ENCODE data around the gene CPEB3.
A peak's percentile ranks its signal among the peaks of the same experiment; 100 is the strongest.
"Not testable (repeated sequence)": the region's sequence is repeated elsewhere in the genome, so short reads cannot be mapped to it uniquely, and the experiment has no call there.

The CPEB3 gene

GRCh38 chr10:92290837-92291615 is at the start of gene CPEB3, which contains the start of gene MARCHF5:
CPEB3 (minus strand) TSS chr10:92291078; CDS start chr10:92240350, 50,728 bp downstream.
MARCHF5 (plus strand) TSS chr10:92291167; CDS start chr10:92291495, 328 bp downstream.
- ChIA-PET POLR2A (interaction anchor here (0.6 to 1.5 kb wide), 14 partner anchors 10 to 714 kb away, joined by 3 to 7 read pairs (median 4); partner anchors contain the start of genes EXOC6 and IDE), CTCF (interaction anchor here (0.6 to 1.5 kb wide), 4 partner anchors 13 to 189 kb away, joined by 3 to 4 read pairs (median 3); no protein-coding TSS in a partner anchor)
- no peak for TF ChIP-seq ZNF384 (IDR thresholded peaks at IDR 0.05)
- TF ChIP-seq HDGF (IDR thresholded peaks at IDR 0.05; ENCODE audit: borderline replicate concordance): peak; percentile 94
- TF ChIP-seq ELF4 (IDR thresholded peaks at IDR 0.05): 0 out of 2 replicates have a peak, but pooled peaks have one; percentile 22
- no peak for TF ChIP-seq FOXK2 (IDR thresholded peaks at IDR 0.05)
- no peak for TF ChIP-seq NFRKB (IDR thresholded peaks at IDR 0.05)
- DNase-seq (ENCODE audit: extremely low spot score): peak; percentile 97

- DNase-seq (ENCODE audit: extremely low spot score); POLR2A ChIA-PET; CTCF ChIA-PET: not testable (repeated sequence)
Measured at GRCh38 chr10:92329927-92330326, 39.0 kb upstream of the CPEB3 start.

DNA sequence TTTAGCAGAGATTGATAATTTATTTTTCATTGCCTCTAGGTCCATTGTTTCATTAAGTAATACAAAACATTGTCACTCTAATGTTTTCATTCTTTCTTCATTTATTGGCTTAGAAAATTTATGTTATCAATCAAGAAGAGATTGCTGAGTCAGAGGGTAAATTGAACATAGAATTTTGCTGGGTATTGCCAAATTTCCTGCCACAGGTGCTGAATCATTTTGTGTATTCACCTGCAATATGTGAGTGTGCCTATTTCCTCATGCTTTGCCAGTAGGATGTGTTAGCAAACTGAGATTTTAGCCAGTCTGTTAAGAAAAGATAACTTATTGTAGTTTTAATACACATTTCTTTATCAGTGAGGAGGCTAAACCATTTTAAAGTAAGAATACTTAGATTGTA is 38.1 kb upstream of the CPEB3 start:
- POLR2A ChIA-PET: no interaction called here
- TF ChIP-seq L3MBTL2 (conservative IDR thresholded peaks at IDR 0.05) (no peak), FOXA1 (IDR thresholded peaks at IDR 0.05) (no peak), NFRKB (IDR thresholded peaks at IDR 0.05) (no peak), HDGF (IDR thresholded peaks at IDR 0.05; ENCODE audit: borderline replicate concordance) (no peak), SUZ12 (IDR thresholded peaks at IDR 0.05) (no peak), BHLHE40 (IDR thresholded peaks at IDR 0.05; ENCODE audit: borderline replicate concordance) (no peak), FOXK2 (IDR thresholded peaks at IDR 0.05) (no peak), CTBP1 (IDR thresholded peaks at IDR 0.05; ENCODE audit: borderline replicate concordance) (no peak), PKNOX1 (IDR thresholded peaks at IDR 0.05) (no peak), LEF1 (IDR thresholded peaks at IDR 0.05; ENCODE audit: borderline replicate concordance) (no peak), SP1 (IDR thresholded peaks at IDR 0.05) (no peak), TARDBP (IDR thresholded peaks at IDR 0.05) (no peak), ELF4 (IDR thresholded peaks at IDR 0.05) (no peak), ZNF384 (IDR thresholded peaks at IDR 0.05) (no peak), ARNT (IDR thresholded peaks at IDR 0.05) (no peak), FOXM1 (IDR thresholded peaks at IDR 0.05; ENCODE audit: borderline replicate concordance) (no peak)
- CTCF ChIA-PET: no interaction called here
- DNase-seq (ENCODE audit: extremely low spot score): no peak

DNA sequence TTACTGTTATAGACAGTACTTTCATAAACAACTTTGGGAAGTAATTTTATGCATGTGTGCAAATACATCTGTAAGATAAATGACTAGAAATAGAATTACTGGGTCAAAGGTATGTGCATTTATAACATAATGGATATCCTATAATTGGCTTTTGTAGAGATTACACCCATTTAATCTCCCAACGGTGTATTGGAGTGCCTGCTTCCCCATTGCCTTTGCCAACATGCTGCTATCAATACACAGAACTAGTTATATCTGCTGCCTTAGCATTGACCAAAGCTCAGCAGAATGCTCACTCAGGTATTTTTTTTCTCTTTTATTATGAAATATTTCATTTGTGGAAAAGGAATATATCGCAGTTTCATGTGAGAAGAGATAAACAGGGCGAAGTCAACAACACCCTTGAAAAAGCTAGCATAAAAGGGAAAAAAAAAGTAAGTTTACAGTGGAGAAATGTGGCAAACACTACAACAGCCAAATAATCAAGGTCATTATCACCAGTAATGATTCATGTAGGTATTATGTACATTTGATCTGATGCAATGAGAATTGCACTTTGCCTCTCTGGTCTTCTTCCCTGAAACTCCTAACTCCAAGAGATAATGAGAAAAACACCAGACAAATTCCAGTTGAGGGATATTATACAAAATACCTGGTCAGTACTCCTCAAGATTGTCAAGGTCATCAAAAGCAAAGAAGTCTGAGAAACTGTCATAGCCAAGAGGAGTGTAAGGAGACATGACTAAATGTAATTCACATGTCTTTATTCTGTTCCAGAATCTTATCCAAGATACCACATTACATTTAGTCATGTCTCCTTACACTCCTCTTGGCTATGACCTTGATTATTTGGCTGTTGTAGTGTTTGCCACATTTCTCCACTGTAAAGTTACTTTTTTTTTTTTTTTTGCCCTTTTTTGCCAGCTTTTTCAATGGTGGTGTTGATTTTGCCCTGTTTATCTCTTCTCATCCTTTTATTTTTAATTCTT is 36.9 kb upstream of the CPEB3 start:
- no peak for DNase-seq (ENCODE audit: extremely low spot score)
- ChIA-PET CTCF (interaction anchor here (0.5 to 0.6 kb wide), 2 partner anchors 8 to 150 kb away, joined by 3 read pairs; no protein-coding TSS in a partner anchor), POLR2A (no interaction called here)

DNA sequence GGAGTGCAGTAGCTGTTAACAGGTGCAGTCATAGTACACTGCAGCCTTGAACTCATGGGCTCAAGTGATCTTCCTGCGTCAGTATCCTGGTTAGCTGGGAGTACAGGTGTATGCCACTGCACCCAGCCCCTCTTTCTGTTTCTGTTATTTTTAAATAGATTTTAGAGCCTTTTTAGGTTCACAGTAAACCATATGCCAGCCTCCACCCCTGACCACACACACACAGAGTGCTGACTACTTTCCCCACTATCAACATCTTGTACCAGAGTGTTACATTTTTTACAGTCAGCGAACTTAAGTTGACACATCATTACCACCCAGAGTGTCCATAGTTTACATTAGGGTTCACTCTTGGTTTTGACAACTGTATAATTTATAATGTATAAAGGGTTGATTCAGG is 32.2 kb upstream of the CPEB3 start:
- DNase-seq (ENCODE audit: extremely low spot score): no peak
- ChIA-PET CTCF (no interaction called here), POLR2A (no interaction called here)
- no peak for TF ChIP-seq ARNT (IDR thresholded peaks at IDR 0.05)
- TF ChIP-seq PKNOX1 (IDR thresholded peaks at IDR 0.05): no peak
- no peak for TF ChIP-seq CTBP1 (IDR thresholded peaks at IDR 0.05; ENCODE audit: borderline replicate concordance)
- no peak for TF ChIP-seq FOXK2 (IDR thresholded peaks at IDR 0.05)
- TF ChIP-seq HDGF (IDR thresholded peaks at IDR 0.05; ENCODE audit: borderline replicate concordance): no peak
- no peak for TF ChIP-seq NFRKB (IDR thresholded peaks at IDR 0.05)
- no peak for TF ChIP-seq ELF4 (IDR thresholded peaks at IDR 0.05)
- TF ChIP-seq L3MBTL2 (conservative IDR thresholded peaks at IDR 0.05): no peak
- no peak for TF ChIP-seq FOXM1 (IDR thresholded peaks at IDR 0.05; ENCODE audit: borderline replicate concordance)
- TF ChIP-seq LEF1 (IDR thresholded peaks at IDR 0.05; ENCODE audit: borderline replicate concordance): no peak
- TF ChIP-seq FOXA1 (IDR thresholded peaks at IDR 0.05): no peak
- no peak for TF ChIP-seq SUZ12 (IDR thresholded peaks at IDR 0.05)
- TF ChIP-seq ZNF384 (IDR thresholded peaks at IDR 0.05): no peak
- TF ChIP-seq TARDBP (IDR thresholded peaks at IDR 0.05): no peak
- no peak for TF ChIP-seq BHLHE40 (IDR thresholded peaks at IDR 0.05; ENCODE audit: borderline replicate concordance)
- no peak for TF ChIP-seq SP1 (IDR thresholded peaks at IDR 0.05)

More for the DNA sequence above, 36.9 kb upstream of the CPEB3 start:
- TF ChIP-seq SUZ12 (IDR thresholded peaks at IDR 0.05) (no peak), CTBP1 (IDR thresholded peaks at IDR 0.05; ENCODE audit: borderline replicate concordance) (no peak), L3MBTL2 (conservative IDR thresholded peaks at IDR 0.05) (no peak), HDGF (IDR thresholded peaks at IDR 0.05; ENCODE audit: borderline replicate concordance) (no peak), ZNF384 (IDR thresholded peaks at IDR 0.05) (no peak), PKNOX1 (IDR thresholded peaks at IDR 0.05) (no peak), SP1 (IDR thresholded peaks at IDR 0.05) (no peak), FOXA1 (IDR thresholded peaks at IDR 0.05) (no peak), ELF4 (IDR thresholded peaks at IDR 0.05) (no peak), FOXM1 (IDR thresholded peaks at IDR 0.05; ENCODE audit: borderline replicate concordance) (no peak), FOXK2 (IDR thresholded peaks at IDR 0.05) (no peak)
